ENCODE results near the gene TPT1. TPM values are rescaled to one million over a fixed set of nuclear protein-coding genes. Genes with fewer than 3 reads are reported as not detected.
"Not testable (repeated sequence)": the region's sequence is repeated elsewhere in the genome, so short reads cannot be mapped to it uniquely, and the experiment has no call there.

Gene TPT1
- total RNA-seq (over 10,000 TPM in 2 of 5 experiments, 1,000 to 10,000 TPM in 3; 4,230 to 13,134 (median 7,796) TPM), polyA plus RNA-seq (1,000 to 10,000 TPM; 3,943 to 4,894 TPM), total RNA-seq (3,450 reads per million, percentile 100 among the genes with 10 or more reads in this experiment)

DNA sequence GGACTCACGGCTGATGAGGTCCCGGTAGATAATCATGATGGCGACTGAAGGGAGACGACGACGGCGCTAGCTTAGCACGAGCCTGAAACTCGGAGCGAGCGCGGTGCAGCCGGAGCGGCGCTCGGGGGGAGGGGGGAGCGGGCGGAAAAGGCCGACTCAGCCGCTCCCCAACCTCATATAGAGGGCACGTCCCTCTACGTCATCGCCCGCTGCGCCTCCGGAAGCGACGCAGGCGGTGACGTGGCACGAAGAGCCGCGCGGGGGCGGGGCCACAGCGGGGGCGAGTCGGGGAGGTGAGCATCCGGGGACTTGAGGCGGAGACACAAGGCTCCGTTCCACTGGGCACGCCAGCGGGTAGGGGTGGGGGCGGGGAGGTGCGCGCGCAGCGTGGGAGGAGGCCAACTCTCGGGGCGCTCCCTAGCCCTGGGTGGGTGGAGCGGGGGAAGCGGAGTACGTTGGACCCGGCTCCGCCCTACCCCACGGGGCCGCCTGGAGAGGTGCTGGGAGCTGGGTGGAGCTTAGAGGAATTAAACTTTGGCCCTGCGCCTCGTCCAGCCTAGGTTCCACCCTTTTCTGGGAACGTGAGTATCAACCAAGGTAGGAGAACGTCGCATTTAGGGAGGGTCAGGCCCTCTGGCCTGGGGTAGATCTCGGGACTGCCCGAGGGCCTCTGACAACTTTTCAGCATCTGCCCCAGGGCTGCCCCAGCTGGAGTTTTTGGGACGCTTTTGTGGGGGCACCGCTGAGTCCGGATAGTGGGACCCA is at the start of gene TPT1:
Gene TPT1, minus strand, starts transcription at position 150 of the 765 bp plus-strand sequence. Its CDS starts 114 bp downstream, at position 36.
- ATAC-seq (peak; percentile 91), DNase-seq (peak; percentile 99 to 100 (median 99))
- H3K4me3 ChIP-seq (ENCODE audit: low read length) = peak within 1 kb of the TSS; percentile 94
- intact Hi-C loops (cut with micrococcal nuclease) = loop anchor here (1.0 to 10.0 kb wide), 20 partner anchors 12 to 1456 kb away; partner anchors contain the start of genes COG3 (in 2 of the 2), GPALPP1 (in 2 of the 2), GTF2F2 (in 2 of the 2) and NUFIP1 (in 2 of the 2)
- H3K4me1 ChIP-seq (ENCODE audit: control insufficient read depth in 2 of 2, insufficient read depth in 2 of 2, low read length in 2 of 2) = peaks cover 35 to 43% of the 10 kb centered on the region in 2 donors
- peak within 1 kb of the TSS; percentile 95 to 100 (median 98) for H3K4me3 Mint-ChIP-seq
- peaks cover 30 to 44% (median 36%) of the 10 kb centered on the region in 3 experiments for H3K36me3 ChIP-seq (ENCODE audit: control insufficient read depth in 2 of 3, insufficient read depth in 3 of 3, low read length in 3 of 3)
- H3K27me3 ChIP-seq (ENCODE audit: control insufficient read depth in 2 of 2, insufficient read depth in 2 of 2, low read length in 2 of 2) = no peaks in the 10 kb centered on the region
- ChIA-PET CTCF (interaction anchor here (0.6 to 2.1 kb wide), 6 partner anchors 24 to 138 kb away, joined by 3 to 5 read pairs (median 3); no protein-coding TSS in a partner anchor), POLR2A (interaction anchor here (0.6 to 7.5 kb wide), 17 partner anchors 10 to 221 kb away, joined by 3 to 112 read pairs (median 5); partner anchors contain the start of genes COG3, GTF2F2 and SLC25A30)
- peaks cover 34 to 69% (median 56%) of the 10 kb centered on the region in 7 donors for H3K4me1 Mint-ChIP-seq
- peaks cover 20 to 44% (median 35%) of the 10 kb centered on the region in 5 donors for H3K36me3 Mint-ChIP-seq
- H3K27ac Mint-ChIP-seq = peak within 1 kb of the TSS; percentile 92 to 100 (median 99)
- no peaks in the 10 kb centered on the region for H3K9me3 ChIP-seq (ENCODE audit: control insufficient read depth in 2 of 3, low read length in 3 of 3)
- peaks cover 0 to 9% (median 0%) of the 10 kb centered on the region in 11 donors for H3K9me3 Mint-ChIP-seq
- peak within 1 kb of the TSS; percentile 99 for H3K27ac ChIP-seq (ENCODE audit: low read depth, low read length)
- no peaks in the 10 kb centered on the region for H3K27me3 Mint-ChIP-seq

DNA sequence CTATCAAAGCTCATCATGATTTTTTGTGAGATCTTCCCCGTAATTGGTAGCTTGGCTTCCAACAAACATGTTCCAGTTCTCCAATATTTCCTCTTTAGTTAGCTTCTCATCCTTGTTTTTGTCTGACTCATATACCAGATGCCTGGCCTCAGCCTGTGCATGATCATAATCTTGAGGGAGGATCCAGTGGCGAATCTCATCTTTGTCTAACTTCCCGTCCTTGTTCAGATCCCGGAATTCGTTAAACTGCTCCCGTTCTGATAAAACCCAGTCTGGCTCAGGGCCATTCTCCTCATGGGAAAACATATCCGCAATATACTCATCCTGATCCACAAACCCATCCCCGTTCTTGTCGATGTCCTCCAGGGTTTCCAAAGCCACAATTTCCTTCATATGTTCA is 49.4 kb upstream of the TPT1 start:
- peaks cover 11 to 24% (median 18%) of the 10 kb centered on the region in 7 donors for H3K4me1 Mint-ChIP-seq
- peaks cover 0 to 13% (median 0%) of the 10 kb centered on the region in 3 experiments for H3K36me3 ChIP-seq (ENCODE audit: control insufficient read depth in 2 of 3, insufficient read depth in 3 of 3, low read length in 3 of 3)
- H3K4me3 Mint-ChIP-seq; DNase-seq; intact Hi-C loops (cut with micrococcal nuclease); ATAC-seq; H3K4me1 ChIP-seq (ENCODE audit: control insufficient read depth in 2 of 2, insufficient read depth in 2 of 2, low read length in 2 of 2); H3K27ac ChIP-seq (ENCODE audit: low read depth, low read length); H3K27me3 Mint-ChIP-seq; H3K4me3 ChIP-seq (ENCODE audit: low read length); H3K9me3 ChIP-seq (ENCODE audit: control insufficient read depth in 2 of 3, low read length in 3 of 3); CTCF ChIA-PET; POLR2A ChIA-PET; H3K9me3 Mint-ChIP-seq; H3K27me3 ChIP-seq (ENCODE audit: control insufficient read depth in 2 of 2, insufficient read depth in 2 of 2, low read length in 2 of 2); H3K27ac Mint-ChIP-seq: not testable (repeated sequence)
- peaks cover 5 to 33% (median 21%) of the 10 kb centered on the region in 5 donors for H3K36me3 Mint-ChIP-seq

DNA sequence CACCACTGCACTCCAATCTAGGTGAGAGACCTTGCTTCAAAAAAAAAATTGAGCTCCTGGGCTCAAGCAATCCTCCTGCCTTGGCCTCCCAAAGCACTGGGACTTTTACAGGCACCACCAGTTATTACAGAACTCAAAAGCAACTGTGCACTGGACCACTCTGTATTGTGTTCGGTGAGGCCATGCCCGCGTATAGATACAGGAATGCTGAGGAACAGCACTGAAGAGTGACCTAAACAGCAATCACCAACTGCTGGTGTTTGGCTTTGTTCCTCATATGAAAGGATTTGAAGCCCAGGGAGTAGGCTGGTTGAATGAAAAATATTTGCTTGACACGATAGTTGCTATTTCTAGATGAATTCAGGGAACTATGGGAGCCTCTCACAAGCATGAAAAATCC is 47.7 kb upstream of the TPT1 start:
- Mint-ChIP-seq H3K27ac (no peak overlapping the region), H3K36me3 (peaks cover 5 to 44% (median 36%) of the 10 kb centered on the region in 5 donors), H3K4me3 (no peak overlapping the region), H3K4me1 (peaks cover 0 to 7% (median 4%) of the 10 kb centered on the region in 7 donors), H3K9me3 (peaks cover 0 to 4% (median 0%) of the 10 kb centered on the region in 11 donors), H3K27me3 (no peaks in the 10 kb centered on the region)
- intact Hi-C loops (cut with micrococcal nuclease) = no loop called here
- Histone ChIP-seq H3K27me3 (ENCODE audit: control insufficient read depth in 2 of 2, insufficient read depth in 2 of 2, low read length in 2 of 2) (no peaks in the 10 kb centered on the region), H3K9me3 (ENCODE audit: control insufficient read depth in 2 of 3, low read length in 3 of 3) (no peaks in the 10 kb centered on the region), H3K4me1 (ENCODE audit: control insufficient read depth in 2 of 2, insufficient read depth in 2 of 2, low read length in 2 of 2) (no peaks in the 10 kb centered on the region), H3K4me3 (ENCODE audit: low read length) (no peak overlapping the region), H3K36me3 (ENCODE audit: control insufficient read depth in 2 of 3, insufficient read depth in 3 of 3, low read length in 3 of 3) (peaks cover 0 to 17% (median 0%) of the 10 kb centered on the region in 3 experiments), H3K27ac (ENCODE audit: low read depth, low read length) (no peak overlapping the region)
- CTCF ChIA-PET = interaction anchor here (1.0 kb wide), 1 partner anchor 17 kb away, joined by 3 read pairs; no protein-coding TSS in a partner anchor
- ATAC-seq = no peak
- POLR2A ChIA-PET = interaction anchor here (0.6 kb wide), 1 partner anchor 23 kb away, joined by 3 read pairs; no protein-coding TSS in a partner anchor
- DNase-seq = no peak

DNA sequence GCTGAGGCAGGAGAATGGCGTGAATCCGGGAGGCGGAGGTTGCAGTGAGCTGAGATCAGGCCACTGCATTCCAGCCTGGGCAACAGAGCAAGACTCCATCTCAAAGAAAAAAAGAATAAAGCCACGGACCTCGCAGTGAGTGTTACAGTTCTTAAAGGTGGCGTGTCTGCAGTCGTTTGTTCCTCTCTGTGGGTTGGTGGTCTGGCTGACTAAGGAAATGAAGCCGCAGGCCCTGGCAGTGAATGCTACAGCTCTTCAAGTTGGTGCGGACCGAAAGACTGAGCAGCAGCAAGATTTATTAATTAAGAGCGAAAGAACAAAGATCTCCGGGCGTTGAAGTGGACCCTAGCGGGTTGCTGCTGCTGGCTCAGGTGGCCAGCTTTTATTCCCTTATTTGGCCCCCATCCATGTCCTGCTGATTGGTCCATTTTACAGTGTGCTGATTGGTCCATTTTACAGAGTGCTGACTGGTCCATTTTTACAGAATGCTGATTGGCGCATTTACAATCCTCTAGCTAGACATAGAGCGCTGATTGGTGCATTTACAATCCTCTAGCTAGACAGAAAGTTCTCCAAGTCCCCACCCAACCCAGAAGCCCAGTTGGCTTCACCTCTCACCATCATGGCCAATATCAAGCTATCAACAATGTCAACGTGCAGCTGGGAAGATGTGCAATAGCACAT is 46.1 kb upstream of the TPT1 start:
- H3K4me1 Mint-ChIP-seq; H3K9me3 ChIP-seq (ENCODE audit: control insufficient read depth in 2 of 3, low read length in 3 of 3); DNase-seq; H3K27me3 ChIP-seq (ENCODE audit: control insufficient read depth in 2 of 2, insufficient read depth in 2 of 2, low read length in 2 of 2); intact Hi-C loops (cut with micrococcal nuclease); H3K27me3 Mint-ChIP-seq; H3K4me3 ChIP-seq (ENCODE audit: low read length); H3K4me3 Mint-ChIP-seq; H3K9me3 Mint-ChIP-seq; H3K27ac ChIP-seq (ENCODE audit: low read depth, low read length); H3K4me1 ChIP-seq (ENCODE audit: control insufficient read depth in 2 of 2, insufficient read depth in 2 of 2, low read length in 2 of 2): not testable (repeated sequence)
- ATAC-seq = peak; percentile 27
- CTCF ChIA-PET = interaction anchor here (0.9 kb wide), 1 partner anchor 19 kb away, joined by 3 read pairs; no protein-coding TSS in a partner anchor
- POLR2A ChIA-PET = interaction anchor here (0.6 to 1.2 kb wide), 2 partner anchors 9 to 13 kb away, joined by 3 read pairs; no protein-coding TSS in a partner anchor
- peaks cover 5 to 38% (median 36%) of the 10 kb centered on the region in 5 donors for H3K36me3 Mint-ChIP-seq
- H3K36me3 ChIP-seq (ENCODE audit: control insufficient read depth in 2 of 3, insufficient read depth in 3 of 3, low read length in 3 of 3) = peaks cover 0 to 15% (median 0%) of the 10 kb centered on the region in 3 experiments
- peak overlapping the region in 2 of 9 donors; percentile 38 to 48 for H3K27ac Mint-ChIP-seq

DNA sequence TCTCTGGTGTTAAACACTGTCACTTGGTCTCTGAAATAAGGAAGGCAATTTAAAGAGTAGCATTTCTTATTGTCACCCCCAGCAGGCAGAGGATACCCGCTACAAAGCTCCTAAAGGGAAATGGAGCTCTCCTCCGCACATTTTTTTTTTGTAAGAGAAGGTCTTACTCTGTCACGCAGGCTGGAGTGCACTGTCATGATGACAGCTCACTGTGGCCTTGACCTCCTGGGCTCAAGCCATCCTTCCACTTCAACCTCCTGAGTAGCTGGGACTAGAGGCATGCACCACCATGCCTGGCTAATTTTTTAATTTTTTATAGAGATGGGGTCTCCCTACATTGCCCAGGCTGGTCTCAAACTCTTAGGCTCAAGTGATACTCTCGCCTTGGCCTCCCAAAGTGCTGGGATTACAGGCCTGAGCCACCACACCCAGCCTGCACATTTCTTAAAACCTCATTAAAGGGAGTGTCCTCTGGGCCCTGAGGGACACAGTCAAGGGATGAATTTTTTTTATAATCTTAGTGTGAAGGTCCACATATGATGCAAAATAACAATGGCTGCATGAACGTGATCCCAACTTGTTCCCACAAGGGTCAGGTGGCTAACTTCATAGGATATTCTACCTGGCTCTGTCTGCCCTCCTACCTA is 45.0 kb upstream of the TPT1 start:
- no peaks in the 10 kb centered on the region for H3K27me3 ChIP-seq (ENCODE audit: control insufficient read depth in 2 of 2, insufficient read depth in 2 of 2, low read length in 2 of 2)
- POLR2A ChIA-PET = interaction anchor here (1.2 kb wide), 1 partner anchor 10 kb away, joined by 3 read pairs; no protein-coding TSS in a partner anchor
- no peak overlapping the region for H3K27ac ChIP-seq (ENCODE audit: low read depth, low read length)
- DNase-seq = no peak
- peak overlapping the region in 1 of 9 donors; percentile 69 for H3K27ac Mint-ChIP-seq
- no peaks in the 10 kb centered on the region for H3K9me3 ChIP-seq (ENCODE audit: control insufficient read depth in 2 of 3, low read length in 3 of 3)
- intact Hi-C loops (cut with micrococcal nuclease) = no loop called here
- H3K36me3 ChIP-seq (ENCODE audit: control insufficient read depth in 2 of 3, insufficient read depth in 3 of 3, low read length in 3 of 3) = peaks cover 0 to 13% (median 0%) of the 10 kb centered on the region in 3 experiments
- ATAC-seq = no peak
- H3K9me3 Mint-ChIP-seq = peaks cover 0 to 4% (median 0%) of the 10 kb centered on the region in 11 donors
- H3K4me3 Mint-ChIP-seq = no peak overlapping the region
- H3K4me1 ChIP-seq (ENCODE audit: control insufficient read depth in 2 of 2, insufficient read depth in 2 of 2, low read length in 2 of 2) = no peaks in the 10 kb centered on the region
- no peaks in the 10 kb centered on the region for H3K27me3 Mint-ChIP-seq
- H3K36me3 Mint-ChIP-seq = peaks cover 5 to 38% (median 32%) of the 10 kb centered on the region in 5 donors
- H3K4me1 Mint-ChIP-seq = peaks cover 0 to 6% (median 4%) of the 10 kb centered on the region in 7 donors
- CTCF ChIA-PET = no interaction called here
- H3K4me3 ChIP-seq (ENCODE audit: low read length) = no peak overlapping the region
